Measurements from ENCODE around the gene SPATA19.

DNA sequence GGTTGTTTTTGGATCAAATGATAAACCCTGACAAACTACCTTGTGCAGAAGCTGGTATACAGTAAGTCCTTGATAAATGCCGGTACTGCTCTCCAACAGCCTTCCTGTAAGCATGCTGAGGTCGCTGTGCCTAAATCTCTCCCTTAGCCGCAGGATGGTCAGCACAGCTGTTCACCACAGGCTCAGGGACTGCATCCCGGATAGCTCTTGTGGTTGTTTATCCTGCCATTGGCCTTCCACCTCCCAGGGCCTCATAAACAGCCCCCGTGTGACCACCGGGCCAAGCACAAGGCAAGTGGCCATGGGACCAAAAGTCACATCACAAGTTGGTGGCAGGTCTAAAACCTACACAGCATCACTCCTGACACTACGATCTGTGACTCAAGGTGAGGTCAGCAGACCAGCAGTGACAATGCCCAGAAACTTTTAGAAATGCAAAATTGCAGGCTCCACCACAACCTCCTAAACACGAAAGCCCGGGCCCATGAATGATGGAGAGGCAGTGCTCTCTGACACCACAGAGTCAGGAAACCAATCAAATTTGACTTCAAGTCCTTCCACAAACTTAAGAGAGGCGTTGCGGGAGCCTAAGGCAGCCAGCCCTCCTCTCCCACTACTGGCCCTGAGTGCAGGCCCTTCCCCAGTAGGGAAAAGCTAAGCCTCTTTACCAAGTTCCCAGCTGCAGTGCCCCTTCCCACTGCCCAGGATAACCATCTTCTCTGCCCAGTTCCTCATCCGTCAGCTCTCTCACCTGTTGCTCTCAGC lies 3.9 kb downstream of the SPATA19 start:
- TF ChIP-seq, protein P1, sequence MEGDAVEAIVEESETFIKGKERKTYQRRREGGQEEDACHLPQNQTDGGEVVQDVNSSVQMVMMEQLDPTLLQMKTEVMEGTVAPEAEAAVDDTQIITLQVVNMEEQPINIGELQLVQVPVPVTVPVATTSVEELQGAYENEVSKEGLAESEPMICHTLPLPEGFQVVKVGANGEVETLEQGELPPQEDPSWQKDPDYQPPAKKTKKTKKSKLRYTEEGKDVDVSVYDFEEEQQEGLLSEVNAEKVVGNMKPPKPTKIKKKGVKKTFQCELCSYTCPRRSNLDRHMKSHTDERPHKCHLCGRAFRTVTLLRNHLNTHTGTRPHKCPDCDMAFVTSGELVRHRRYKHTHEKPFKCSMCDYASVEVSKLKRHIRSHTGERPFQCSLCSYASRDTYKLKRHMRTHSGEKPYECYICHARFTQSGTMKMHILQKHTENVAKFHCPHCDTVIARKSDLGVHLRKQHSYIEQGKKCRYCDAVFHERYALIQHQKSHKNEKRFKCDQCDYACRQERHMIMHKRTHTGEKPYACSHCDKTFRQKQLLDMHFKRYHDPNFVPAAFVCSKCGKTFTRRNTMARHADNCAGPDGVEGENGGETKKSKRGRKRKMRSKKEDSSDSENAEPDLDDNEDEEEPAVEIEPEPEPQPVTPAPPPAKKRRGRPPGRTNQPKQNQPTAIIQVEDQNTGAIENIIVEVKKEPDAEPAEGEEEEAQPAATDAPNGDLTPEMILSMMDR (IDR thresholded peaks at IDR 0.05): no peak
- no peak for TF ChIP-seq POLR2A (IDR thresholded peaks at IDR 0.05)

All from Peyer's patch (tissue), 4 donors.